Mesothelial cell of epicardium (in vitro differentiated cells): ENCODE results near the gene ACACA. TPM values are rescaled to one million over a fixed set of nuclear protein-coding genes. Genes with fewer than 3 reads are reported as not detected.

Experiments
- DNase-seq, 2 experiments: peaks; one replicate each; pipeline ENCODE4 v3.0.0; 2021; ENCODE audit warnings: low spot score in 2 of 2; ENCODE audit not compliant: unreplicated experiment in 2 of 2
- H3K27ac Mint-ChIP-seq: 2 replicates; pipeline ENCODE4 v1.8.0; 2021; ENCODE audit warnings: mixed read lengths
- H3K27me3 Mint-ChIP-seq: 2 replicates; pipeline ENCODE4 v1.8.0; 2021; ENCODE audit warnings: low read depth, mixed read lengths
- H3K36me3 Mint-ChIP-seq: 2 replicates; pipeline ENCODE4 v1.8.0; 2021; ENCODE audit warnings: mixed read lengths
- H3K4me1 Mint-ChIP-seq: 2 replicates; pipeline ENCODE4 v1.8.0; 2021; ENCODE audit warnings: mixed read lengths
- H3K4me3 Mint-ChIP-seq: 2 replicates; pipeline ENCODE4 v1.8.0; 2021; ENCODE audit warnings: mild to moderate bottlenecking, moderate library complexity, mixed read lengths
- H3K9me3 Mint-ChIP-seq: 2 replicates; pipeline ENCODE4 v1.8.0; 2021; ENCODE audit warnings: mixed read lengths
- CTCF ChIP-seq: fragments of 200-600 bp; sonication (generic); IDR thresholded peaks from one replicate; pipeline ENCODE4 v1.5.0; 2021; ENCODE audit warnings: antibody characterized with exemption; ENCODE audit not compliant: unreplicated experiment
- total RNA-seq: library from RNA; stranded (reverse); gene quantifications from 3 replicates; pipeline ENCODE4 v1.2.1, GENCODE V29; 2021

ACACA gene
- total RNA-seq, 1 donor from 2014 or later = 127 TPM

- no peak overlapping the region for H3K4me3 Mint-ChIP-seq
- H3K4me1 Mint-ChIP-seq = no peaks in the 10 kb centered on the region
- TF ChIP-seq CTCF = peak; percentile 16
- H3K27me3 Mint-ChIP-seq = no peaks in the 10 kb centered on the region
- no peaks in the 10 kb centered on the region for H3K9me3 Mint-ChIP-seq
- DNase-seq = no peak
- H3K36me3 Mint-ChIP-seq = peaks cover 37% of the 10 kb centered on the region
- H3K27ac Mint-ChIP-seq = no peak overlapping the region
Observed at GRCh38 chr17:37438141-37438540, 31.5 kb upstream of the ACACA start.

- H3K9me3 Mint-ChIP-seq = no peaks in the 10 kb centered on the region
- H3K36me3 Mint-ChIP-seq = peaks cover 29% of the 10 kb centered on the region
- no peaks in the 10 kb centered on the region for H3K27me3 Mint-ChIP-seq
- no peak overlapping the region for H3K27ac Mint-ChIP-seq
- no peak for DNase-seq
- no peak overlapping the region for H3K4me3 Mint-ChIP-seq
- TF ChIP-seq CTCF = no peak
- H3K4me1 Mint-ChIP-seq = no peaks in the 10 kb centered on the region
Observed at GRCh38 chr17:37432671-37433070, 26.0 kb upstream of the ACACA start.

GRCh38 chr17:37430051-37430627 is 23.5 kb upstream of the ACACA start:
- Mint-ChIP-seq H3K27me3 (no peaks in the 10 kb centered on the region), H3K4me1 (no peaks in the 10 kb centered on the region), H3K36me3 (peaks cover 35% of the 10 kb centered on the region), H3K27ac (peak overlapping the region; percentile 50), H3K4me3 (no peak overlapping the region), H3K9me3 (no peaks in the 10 kb centered on the region)
- TF ChIP-seq CTCF = no peak
- no peak for DNase-seq

GRCh38 chr17:37429453-37429852 is 22.8 kb upstream of the ACACA start:
- TF ChIP-seq CTCF = no peak
- no peaks in the 10 kb centered on the region for H3K27me3 Mint-ChIP-seq
- H3K4me3 Mint-ChIP-seq = no peak overlapping the region
- H3K9me3 Mint-ChIP-seq = no peaks in the 10 kb centered on the region
- no peaks in the 10 kb centered on the region for H3K4me1 Mint-ChIP-seq
- DNase-seq = no peak
- H3K27ac Mint-ChIP-seq = no peak overlapping the region
- peaks cover 37% of the 10 kb centered on the region for H3K36me3 Mint-ChIP-seq

- TF ChIP-seq CTCF = no peak
- no peak overlapping the region for H3K27ac Mint-ChIP-seq
- no peaks in the 10 kb centered on the region for H3K4me1 Mint-ChIP-seq
- no peaks in the 10 kb centered on the region for H3K27me3 Mint-ChIP-seq
- no peaks in the 10 kb centered on the region for H3K9me3 Mint-ChIP-seq
- H3K36me3 Mint-ChIP-seq = peaks cover 34% of the 10 kb centered on the region
- no peak overlapping the region for H3K4me3 Mint-ChIP-seq
- DNase-seq = no peak
Observed at GRCh38 chr17:37429039-37429438, 22.4 kb upstream of the ACACA start.

- no peaks in the 10 kb centered on the region for H3K4me1 Mint-ChIP-seq
- H3K27ac Mint-ChIP-seq = no peak overlapping the region
- H3K27me3 Mint-ChIP-seq = no peaks in the 10 kb centered on the region
- H3K9me3 Mint-ChIP-seq = no peaks in the 10 kb centered on the region
- TF ChIP-seq CTCF = no peak
- peaks cover 28% of the 10 kb centered on the region for H3K36me3 Mint-ChIP-seq
- DNase-seq = no peak
- H3K4me3 Mint-ChIP-seq = no peak overlapping the region
Observed at GRCh38 chr17:37425268-37425667, 18.6 kb upstream of the ACACA start.
